ENCODE results near the gene STOM. TPM values are rescaled to one million over a fixed set of nuclear protein-coding genes. Genes with fewer than 3 reads are reported as not detected.

STOM gene
- total and polyA plus RNA-seq, 10 of the 15 experiments (the other 5 are each of a cell fraction or from before 2014, with no cell fraction given), result 6.7 to 47.4 (median 39.8) TPM

- peaks cover 3% of the 10 kb centered on the region; the same call in 1 of the 2 replicates for H3K4me1 ChIP-seq (ENCODE audit: control insufficient read depth, insufficient read depth, low read length)
- FAIRE-seq (no peak), ATAC-seq (no peak), DNase-seq (ENCODE audit: low read depth, low spot score) (no peak)
- H3K27ac ChIP-seq (ENCODE audit: control insufficient read depth, insufficient read depth), result no peak overlapping the region
- WGBS (ENCODE audit: insufficient coverage, insufficient replicate concordance, low lambda C conversion rate, missing lambda C conversion rate), result 80% methylated on average over 4 of the region's 4 CpGs
- H2AFZ ChIP-seq (ENCODE audit: control insufficient read depth, low read depth, low read length), result no peak overlapping the region
- H3K4me2 ChIP-seq (ENCODE audit: control insufficient read depth, insufficient read depth), result no peak overlapping the region
- ChIA-PET CTCF (no interaction called here), RAD21 (ENCODE audit: unreplicated experiment) (no interaction called here), SMC1A (ENCODE audit: uncharacterized antibody, unreplicated experiment) (interaction anchor here (1.1 to 1.5 kb wide), 2 partner anchors 13 to 17 kb away, joined by 3 to 4 read pairs; no protein-coding TSS in a partner anchor), POLR2A (no interaction called here)
- no peak overlapping the region for H3K4me3 ChIP-seq
- no peaks in the 10 kb centered on the region for H4K20me1 ChIP-seq (ENCODE audit: control insufficient read depth, insufficient read depth)
- H3K27me3 ChIP-seq (replicated peaks in 1 of 2; ENCODE audit: control insufficient read depth in 2 of 2, insufficient read depth in 2 of 2, low read length in 1 of 2), result no peaks in the 10 kb centered on the region
- in situ Hi-C loops (cut with MboI), result no loop called here
- no peak overlapping the region for H3K9ac ChIP-seq (ENCODE audit: control insufficient read depth, insufficient read depth, low read length)
- H3K79me2 ChIP-seq (ENCODE audit: control insufficient read depth, insufficient read depth, low read length), result no peaks in the 10 kb centered on the region
- no peaks in the 10 kb centered on the region for H3K9me3 ChIP-seq (replicated peaks; ENCODE audit: control insufficient read depth, insufficient read depth, low read length)
- no peaks in the 10 kb centered on the region; a peak in 1 of 4 replicates for H3K36me3 ChIP-seq (ENCODE audit: control insufficient read depth in 2 of 2, insufficient read depth in 2 of 2, low read length in 1 of 2)
- BruUV-seq (replicated peaks), result no TSS peak
- intact Hi-C loops (cut with micrococcal nuclease; ENCODE audit: unreplicated experiment), result no loop called here
- TF ChIP-seq ESRRA (IDR thresholded peaks at IDR 0.05; ENCODE audit: low read length) (no peak), MAX (IDR thresholded peaks at IDR 0.05; ENCODE audit: low read depth, low read length) (no peak), PAX8 (IDR thresholded peaks at IDR 0.05) (no peak), ZBTB40 (IDR thresholded peaks at IDR 0.05; ENCODE audit: borderline replicate concordance) (no peak), SPI1 (IDR thresholded peaks at IDR 0.05; ENCODE audit: borderline replicate concordance, insufficient read depth, low read depth, low read length) (no peak), DPF2 (IDR thresholded peaks at IDR 0.05) (no peak), SIX5 (IDR thresholded peaks at IDR 0.05; ENCODE audit: low read depth, low read length, severe bottlenecking) (no peak), HCFC1 (IDR thresholded peaks at IDR 0.05; ENCODE audit: low read length) (no peak), POLR2AphosphoS5 (IDR thresholded peaks at IDR 0.05; ENCODE audit: low read length) (no peak), SRF (IDR thresholded peaks at IDR 0.05; ENCODE audit: low read depth in 2 of 2, low read length in 2 of 2) (no peak), BACH1 (IDR thresholded peaks at IDR 0.05; ENCODE audit: borderline replicate concordance) (no peak), POU2F2 (IDR thresholded peaks at IDR 0.05; ENCODE audit: borderline replicate concordance, low read depth, low read length) (no peak), RELB (IDR thresholded peaks at IDR 0.05; ENCODE audit: low read depth) (no peak), BHLHE40 (IDR thresholded peaks at IDR 0.05; ENCODE audit: borderline replicate concordance in 1 of 2, low read depth in 2 of 2, low read length in 1 of 2) (no peak), NFYA (IDR thresholded peaks at IDR 0.05; ENCODE audit: borderline replicate concordance, low read depth, low read length) (no peak), JUND (IDR thresholded peaks at IDR 0.05; ENCODE audit: low read depth, low read length) (no peak), CHD2 (IDR thresholded peaks at IDR 0.05; ENCODE audit: borderline replicate concordance, low read depth, low read length) (no peak)
- TF ChIP-seq, protein P1, sequence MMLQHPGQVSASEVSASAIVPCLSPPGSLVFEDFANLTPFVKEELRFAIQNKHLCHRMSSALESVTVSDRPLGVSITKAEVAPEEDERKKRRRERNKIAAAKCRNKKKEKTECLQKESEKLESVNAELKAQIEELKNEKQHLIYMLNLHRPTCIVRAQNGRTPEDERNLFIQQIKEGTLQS (IDR thresholded peaks at IDR 0.05; ENCODE audit: borderline replicate concordance, extremely low read depth, low read depth, low read length), result no peak
Observed at GRCh38 chr9:121336665-121337064, 33.4 kb downstream of the STOM start.

Measured in GM12878 (cell line).